ENCODE data around the gene PDSS2.
A peak's percentile ranks its signal among the peaks of the same experiment; 100 is the strongest.
"Not testable (repeated sequence)": the region's sequence is repeated elsewhere in the genome, so short reads cannot be mapped to it uniquely, and the experiment has no call there.

PDSS2 gene, protein sequence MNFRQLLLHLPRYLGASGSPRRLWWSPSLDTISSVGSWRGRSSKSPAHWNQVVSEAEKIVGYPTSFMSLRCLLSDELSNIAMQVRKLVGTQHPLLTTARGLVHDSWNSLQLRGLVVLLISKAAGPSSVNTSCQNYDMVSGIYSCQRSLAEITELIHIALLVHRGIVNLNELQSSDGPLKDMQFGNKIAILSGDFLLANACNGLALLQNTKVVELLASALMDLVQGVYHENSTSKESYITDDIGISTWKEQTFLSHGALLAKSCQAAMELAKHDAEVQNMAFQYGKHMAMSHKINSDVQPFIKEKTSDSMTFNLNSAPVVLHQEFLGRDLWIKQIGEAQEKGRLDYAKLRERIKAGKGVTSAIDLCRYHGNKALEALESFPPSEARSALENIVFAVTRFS

DNA sequence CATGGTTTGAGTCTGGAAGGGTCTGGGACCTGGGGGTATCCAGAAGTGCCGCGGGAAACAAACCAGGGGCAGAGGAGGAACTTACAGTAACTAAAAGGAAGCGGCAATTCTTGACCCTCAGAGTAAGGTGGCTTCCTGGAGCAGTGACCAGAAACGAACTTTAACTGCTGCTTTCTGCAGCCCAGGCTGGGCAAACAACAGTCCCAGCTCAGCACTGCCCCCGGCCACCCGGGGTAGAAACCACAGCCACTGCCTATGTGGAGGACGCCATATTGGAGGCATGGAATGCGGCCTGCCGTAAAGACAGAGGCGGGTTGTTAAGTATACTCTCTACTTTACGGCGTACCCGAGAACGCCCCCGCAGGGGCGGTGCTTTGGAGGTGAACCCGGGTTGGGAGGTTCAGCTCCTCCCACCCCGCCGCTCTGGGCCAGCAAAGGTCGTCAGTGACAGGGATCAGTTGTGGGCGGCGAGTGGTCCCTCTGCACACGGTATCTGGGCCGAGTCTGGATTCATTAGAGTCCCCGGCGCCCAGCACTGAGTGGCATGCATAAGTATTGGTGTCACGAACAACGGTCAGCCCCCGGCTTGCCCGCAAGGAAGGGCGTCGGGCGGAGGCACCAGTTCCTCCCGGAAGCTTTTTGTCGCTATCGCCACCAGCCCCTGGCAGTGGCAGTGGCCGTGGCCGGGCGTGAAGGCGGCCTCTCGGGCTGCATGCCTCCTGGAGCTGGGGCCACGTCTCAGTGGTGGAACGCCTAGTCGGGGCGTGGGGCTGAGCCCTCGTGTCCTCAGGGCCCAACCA, at the start of gene PDSS2:
TSS of gene PDSS2 (minus strand) at position 282 of the 800 bp plus-strand sequence. CDS start at position 3, 279 bp downstream.
- DNase-seq (ENCODE audit: low read depth): peak; percentile 97

DNA sequence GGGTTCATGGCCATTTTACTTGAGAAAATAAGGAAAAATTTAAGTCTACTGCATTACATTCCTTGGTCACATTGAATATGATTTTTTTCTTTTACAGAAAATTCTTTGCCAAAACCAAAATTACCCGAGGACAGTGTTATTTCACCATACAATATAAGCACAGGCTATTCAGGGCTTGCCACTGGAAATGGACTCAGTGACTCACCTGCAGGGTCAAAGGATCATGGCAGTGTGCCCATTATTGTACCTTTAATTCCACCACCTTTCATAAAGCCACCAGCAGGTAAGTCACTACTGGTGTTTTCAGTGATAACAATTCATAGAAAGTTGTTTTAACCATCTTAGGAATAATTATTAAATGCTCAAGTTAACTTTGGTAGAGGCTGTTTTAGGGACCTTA, 46.8 kb upstream of the PDSS2 start:
- DNase-seq (ENCODE audit: low read depth): no peak

DNA sequence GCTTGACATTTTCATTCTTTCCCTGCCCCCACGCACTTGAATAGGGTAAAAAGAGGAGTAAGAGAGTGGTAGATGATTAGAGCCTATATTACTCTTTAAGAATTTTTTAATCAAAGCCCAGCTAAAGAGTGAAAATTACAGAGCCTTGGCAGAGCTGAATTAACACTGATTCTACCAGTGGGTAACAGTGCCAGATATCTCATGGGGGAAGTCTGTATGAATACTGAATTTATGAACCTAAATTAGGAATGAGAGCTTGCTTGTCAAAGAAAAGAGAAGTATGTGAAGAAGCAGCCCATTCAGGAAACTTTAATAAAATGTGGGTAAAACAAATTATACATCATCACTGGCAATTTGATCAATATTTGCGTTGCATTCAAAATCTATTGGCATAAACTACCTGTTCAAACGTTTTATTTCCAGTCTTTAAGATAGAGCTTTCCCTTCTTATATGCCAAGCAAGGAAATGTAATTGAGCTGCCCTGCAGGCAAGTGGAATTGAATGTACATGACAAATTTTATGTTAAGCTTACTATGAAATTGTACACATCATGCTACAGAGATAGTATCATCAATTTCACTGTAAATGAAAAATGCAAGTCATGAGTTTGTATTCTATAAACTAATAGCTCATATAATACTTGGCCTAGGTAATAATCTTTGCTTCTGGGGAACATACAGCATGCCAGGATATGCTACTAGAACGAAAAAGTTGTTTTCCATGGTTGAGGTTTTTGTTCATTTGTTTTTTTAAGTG, 45.1 kb upstream of the PDSS2 start:
- no peak for DNase-seq (ENCODE audit: low read depth)

DNA sequence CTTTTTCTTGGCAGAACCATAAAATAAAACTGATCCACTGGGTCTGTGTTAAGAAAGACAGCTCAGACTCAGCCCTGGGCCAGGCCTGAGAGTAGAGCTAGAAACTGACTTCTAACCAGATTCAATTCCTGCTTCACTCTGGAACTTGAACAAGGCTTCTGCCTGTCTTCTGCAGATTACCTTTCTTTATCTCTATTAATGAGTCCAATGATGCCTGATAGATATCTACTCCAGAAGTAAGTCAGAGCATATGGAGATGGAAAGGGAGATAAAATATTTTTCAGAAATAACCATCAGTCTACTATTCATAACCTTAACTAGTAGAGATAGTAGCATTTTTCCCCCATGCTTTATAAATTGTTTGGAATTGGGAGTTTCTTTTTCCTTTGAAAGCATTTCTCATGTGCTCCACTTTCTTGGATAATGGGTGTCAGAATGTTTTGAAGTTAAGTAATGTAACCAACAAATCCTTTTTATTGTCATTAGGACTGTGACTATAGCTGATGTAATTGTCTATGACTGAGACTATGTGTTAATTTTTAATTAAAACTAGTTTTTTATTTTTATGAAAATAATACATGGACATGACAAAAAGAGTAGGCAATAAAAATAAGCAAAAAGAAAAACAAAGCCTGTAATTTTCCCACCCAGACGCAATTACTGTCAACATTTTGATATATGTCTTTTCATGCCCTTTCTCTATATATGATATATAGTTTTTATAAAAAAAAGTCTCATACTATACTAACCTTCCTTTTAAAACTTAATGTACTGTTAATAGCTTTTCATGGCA, 37.7 kb upstream of the PDSS2 start:
- DNase-seq (ENCODE audit: low read depth): no peak

DNA sequence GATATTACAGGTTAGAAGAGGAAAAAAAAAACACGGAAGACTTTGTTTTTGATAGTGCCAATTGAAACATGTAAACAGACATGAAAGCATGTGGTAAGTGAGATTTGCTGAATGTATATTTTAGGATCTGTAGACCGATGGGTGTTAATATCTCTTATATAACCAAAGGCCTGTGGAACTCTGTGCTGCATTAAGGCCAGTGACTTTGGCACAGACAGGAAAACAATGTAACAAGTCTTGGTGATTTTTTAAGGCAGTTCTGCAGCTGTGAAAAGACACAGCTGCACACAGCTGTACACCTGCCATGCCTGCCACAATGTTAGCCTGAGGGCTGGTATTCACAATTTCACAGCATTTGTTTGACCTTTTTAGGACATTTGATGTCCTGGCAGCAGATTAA, 36.6 kb upstream of the PDSS2 start:
- DNase-seq (ENCODE audit: low read depth): no peak

DNA sequence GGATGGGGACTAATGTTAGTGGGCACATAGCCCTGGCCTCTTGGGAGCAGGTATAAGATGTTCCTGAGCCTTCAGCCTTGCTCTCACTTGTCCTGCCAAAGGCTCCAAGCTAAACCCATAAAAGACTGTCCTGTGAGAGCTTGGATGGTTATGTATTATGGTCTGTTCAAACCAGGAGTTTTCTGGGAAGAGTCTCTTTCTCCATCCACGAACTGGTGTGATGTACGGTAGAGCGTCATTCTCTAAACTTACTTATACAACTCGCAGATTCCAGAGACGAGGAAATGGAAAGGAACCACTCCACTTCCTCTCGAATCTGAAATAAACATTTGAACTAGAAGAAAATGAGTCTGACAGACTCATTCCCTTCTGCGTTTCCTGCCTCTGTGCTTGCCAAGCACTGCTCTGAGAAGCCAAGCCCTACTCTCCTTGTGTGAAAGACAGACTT, 35.9 kb upstream of the PDSS2 start:
- DNase-seq (ENCODE audit: low read depth): no peak

DNA sequence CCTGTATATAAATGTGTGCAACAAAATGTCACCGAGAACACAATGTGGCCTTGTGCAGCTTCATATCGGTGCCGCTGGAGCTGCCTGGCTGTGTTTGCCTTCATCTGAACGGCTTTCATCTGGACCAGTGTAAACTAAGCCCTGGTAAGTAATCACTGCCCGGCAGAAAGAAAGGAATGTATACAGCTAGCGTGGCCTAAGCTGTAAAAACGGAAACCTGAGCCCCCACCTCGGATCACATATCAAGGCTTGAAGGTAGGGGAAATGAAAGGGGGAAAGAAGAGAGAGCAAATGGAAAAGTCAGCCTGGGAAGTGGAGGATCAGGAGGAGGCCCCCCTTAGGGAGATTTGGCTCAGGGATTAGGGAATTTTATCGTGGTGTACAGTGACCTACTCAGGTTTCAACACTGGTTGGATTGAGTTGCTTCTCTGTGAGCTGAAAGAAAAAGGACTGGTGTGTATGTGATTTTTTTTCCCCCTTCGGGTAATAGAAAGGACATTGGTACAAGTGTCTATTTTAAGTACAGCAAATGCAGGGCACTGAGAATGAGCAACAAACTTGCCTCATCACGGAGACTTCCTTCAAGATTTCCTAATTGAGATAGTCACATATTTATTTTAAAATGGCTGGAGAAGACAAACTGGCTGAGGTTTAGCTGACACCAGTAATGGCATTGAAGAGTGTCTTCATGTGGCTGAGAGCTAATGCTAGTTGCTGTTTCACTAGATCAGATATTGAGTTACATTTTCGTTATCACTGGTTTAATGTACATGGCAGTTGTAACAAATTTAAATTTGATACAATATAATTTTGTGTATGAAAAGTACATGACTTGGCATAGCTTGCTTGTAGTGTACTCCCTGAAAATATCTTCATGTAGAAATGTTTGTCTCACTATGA, 34.0 kb upstream of the PDSS2 start:
- DNase-seq (ENCODE audit: low read depth): no peak

DNA sequence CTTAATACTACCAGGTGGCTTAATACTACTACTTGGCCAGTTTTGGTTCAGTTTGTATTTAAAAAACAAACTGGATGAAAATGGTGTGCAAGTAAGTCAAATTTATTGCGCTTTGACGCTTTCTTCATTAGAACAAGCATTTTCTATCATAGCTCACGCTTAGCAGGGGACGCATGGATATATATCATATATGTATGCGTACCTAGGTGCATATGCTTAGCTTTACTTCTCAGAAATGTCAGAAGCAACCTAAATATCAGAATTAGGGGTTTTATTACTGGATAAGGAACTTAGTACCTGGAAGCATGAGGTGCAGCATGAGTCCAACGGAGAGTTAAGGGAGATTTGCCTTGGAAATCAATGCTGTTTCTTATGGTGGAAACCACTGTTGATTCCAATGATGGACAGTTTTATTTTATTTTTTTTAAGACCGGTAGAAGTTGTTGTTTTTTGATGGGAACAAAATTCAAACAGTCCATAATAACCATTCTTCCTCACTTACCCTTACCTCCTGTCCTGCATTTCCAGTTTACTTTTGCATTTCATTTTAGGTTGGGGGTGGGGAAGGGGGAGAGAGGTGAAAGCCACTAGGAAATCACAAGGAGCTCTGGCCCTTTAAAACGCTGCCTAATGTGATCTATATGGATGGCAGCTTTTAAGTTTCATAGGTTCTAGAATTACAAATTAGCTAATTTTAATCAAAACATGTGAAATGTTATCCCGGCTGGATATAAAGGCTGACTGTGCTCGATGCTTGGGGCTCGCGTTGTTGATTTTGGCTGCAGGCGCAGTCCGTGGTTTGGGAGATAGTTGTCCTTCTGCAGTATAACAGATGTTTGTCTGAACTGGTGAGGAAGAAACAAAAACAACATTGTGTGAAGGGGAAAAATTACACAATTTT, 32.6 kb upstream of the PDSS2 start:
- DNase-seq (ENCODE audit: low read depth): no peak

DNA sequence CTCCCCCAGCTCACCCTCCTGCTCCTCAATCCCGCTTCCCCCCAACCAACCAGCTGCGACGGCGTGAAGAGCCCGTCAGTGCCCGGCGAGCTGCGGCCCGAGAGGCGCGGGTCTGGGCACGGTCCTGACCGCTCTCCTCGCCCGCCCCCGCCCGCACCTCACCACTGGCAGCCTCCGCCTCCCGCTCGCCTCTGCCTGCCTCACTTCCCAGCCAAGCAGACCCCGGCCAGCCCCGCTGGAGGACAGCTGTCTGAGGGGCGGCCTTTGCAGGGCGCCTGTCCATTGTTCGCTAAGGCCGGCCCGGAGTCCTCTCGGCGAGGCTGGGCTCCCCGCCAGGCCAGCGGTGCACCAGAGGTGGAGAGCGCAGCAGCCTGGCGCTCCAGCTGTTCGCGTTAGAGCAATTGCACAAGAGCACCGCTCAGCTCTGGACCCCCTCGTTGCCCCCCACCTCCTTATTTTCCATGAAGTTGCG, 31.8 kb upstream of the PDSS2 start:
- DNase-seq (ENCODE audit: low read depth): no peak

DNA sequence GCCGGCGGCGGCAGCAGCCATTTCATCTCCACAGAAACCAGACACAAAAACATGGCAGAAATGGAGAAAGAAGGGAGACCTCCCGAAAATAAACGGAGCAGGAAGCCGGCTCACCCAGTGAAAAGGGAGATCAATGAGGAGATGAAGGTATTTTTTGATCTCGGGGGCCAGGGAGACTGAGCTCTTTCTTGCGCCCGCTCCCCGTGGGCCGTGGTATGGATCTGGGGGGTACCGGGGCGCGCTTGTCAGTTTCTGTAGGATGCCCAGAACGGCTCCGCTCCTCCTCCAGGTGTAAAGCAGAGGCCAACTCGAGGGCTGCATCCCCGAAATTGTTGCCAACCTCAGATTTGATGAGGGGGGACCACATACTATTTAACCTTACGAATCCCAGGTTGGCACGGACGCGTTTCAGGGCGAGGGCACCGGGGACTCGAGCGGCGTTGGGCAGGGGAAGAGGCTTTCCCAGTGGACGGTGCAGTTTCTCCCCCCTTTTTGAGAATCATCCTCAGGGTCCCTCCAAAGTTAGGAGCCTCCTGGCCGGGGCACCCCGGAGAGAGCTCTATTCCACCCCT, 31.3 kb upstream of the PDSS2 start:
- DNase-seq (ENCODE audit: low read depth): no peak

DNA sequence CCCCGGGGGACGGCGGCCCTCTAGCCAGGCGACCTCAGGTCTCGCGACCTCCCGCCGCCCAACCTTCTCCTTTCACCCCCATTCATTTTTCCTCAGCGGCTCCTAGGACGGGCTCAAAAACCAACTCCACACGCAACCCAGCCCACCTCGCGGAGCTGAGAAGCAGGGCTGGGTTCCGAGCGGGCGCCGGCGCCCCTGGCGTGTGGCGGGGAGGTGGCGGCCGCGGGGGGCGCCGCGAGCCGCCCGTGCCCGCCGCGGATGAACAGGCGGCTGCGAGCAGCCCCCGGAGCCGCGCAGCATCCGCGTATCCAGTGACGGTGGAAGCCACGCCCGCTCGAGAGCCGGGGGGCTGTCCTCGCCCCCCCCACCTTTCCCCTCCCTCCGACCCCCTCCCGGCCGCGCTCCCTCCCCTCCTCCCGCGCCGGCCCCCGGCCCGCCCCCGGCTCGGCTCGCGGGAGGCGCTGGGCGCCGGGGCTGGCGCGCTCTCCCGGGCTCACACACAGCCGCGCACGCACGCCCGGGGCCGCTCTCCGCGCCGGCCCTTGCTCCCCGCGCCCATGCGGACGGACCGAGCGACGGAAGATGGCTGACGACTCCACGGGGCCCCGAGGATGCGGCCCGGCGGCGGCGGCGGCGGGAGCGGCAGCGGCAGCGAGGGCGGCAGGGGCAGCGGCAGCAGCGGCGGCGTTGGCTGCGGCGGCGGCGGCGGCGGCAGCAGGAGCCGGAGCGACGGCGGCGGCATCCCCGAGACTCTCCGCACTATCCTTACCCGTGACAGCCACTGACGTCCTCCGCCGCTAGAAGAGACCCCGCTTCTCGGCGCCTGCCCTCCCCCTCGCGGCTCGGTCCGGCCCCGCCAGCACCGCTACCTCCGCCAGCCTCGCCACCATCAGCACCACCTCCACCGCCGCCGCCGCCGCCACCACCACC, 30.5 kb upstream of the PDSS2 start, which contains the start of gene SOBP:
TSS of gene SOBP (plus strand) at position 482 of the 930 bp plus-strand sequence. CDS start 500 bp downstream, outside the sequence.
- no peak for DNase-seq (ENCODE audit: low read depth)

DNA sequence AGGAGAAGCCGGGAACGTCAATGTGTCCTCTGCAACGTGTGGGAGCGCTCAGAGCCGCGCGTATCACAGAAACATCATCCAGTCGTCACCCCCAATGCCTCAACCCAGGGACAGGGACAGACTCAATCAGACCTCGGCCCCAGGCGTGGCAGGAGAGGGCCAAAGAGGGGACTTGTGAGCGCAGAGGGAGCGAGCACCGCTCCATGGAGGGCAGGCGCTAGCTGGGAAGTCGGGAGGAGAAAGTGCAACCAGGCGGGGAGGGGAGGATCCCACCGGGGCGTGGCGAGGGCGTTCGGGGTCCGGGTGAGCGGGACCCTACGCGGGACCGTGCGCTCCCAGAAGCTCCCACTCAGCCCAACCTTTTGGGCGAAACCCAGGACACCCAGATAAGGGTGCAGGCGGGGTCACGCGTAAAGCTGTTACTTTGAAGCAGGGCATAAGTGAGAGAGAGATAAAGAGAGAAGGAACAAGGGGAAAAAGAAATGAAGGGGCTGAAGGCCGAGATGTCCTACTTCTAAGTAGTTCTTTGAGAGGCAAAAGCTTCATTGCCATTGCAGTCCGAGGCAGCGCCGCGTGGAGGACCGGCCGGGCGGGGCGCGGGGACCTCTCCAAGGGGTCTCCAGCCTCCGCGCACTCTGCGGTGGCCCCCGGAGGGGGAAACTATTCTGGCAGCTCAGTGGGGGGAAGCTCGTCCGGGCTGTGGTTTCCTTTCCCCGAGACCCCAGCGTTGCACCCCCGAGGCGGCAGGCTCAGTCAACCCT, 29.7 kb upstream of the PDSS2 start:
- no peak for DNase-seq (ENCODE audit: low read depth)

DNA sequence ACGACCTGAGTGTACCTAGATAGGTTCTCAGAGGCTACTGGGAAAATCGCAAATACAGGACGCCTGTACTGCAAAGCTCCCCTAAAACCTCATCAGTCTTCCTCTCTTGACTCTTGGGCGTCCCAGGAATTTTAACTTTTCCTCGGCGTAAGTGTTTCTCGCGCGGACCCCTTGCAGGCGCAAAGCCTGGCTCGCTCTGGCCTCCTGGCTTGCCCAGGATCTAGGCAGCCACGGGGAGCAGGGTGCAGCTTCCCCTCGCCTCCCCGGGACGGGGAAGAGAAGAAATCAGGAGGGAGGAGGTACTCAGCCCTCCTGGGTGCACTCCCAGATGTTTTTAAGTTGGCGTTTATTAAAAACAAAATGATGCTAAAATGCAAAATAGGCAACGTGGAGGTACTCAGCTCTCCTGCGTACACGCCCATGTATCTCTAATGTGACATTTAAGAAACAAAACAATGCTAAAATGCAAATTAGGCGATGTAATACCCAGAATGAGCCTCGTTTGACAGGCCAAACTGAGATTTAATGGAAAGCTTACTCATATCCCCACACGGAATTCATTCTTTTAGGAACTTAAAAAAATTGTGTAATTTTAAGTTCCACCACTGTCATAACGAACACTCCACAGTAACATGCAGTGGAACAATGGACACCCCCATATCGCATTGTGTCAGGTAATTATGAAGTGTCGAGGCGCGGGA, 29.0 kb upstream of the PDSS2 start:
- DNase-seq (ENCODE audit: low read depth): no peak

DNA sequence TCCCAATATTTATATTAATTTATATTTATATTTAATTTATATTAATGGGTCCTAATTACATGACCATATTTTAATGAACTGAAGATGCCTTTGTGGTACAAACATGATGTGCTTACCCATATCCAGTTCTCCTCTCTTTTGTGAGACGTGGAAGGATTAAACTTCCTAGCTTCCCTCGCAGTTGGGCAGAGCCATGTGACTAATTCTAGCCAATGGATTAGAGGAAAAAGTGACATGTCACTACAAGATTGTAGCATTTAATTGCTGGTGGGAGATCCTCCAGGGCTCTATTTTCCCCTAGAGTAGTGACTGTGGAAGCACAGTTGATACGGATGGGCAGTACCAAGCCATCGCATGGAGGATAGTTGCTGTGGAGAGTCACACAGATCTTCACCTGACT, 25.8 kb upstream of the PDSS2 start:
- DNase-seq (ENCODE audit: low read depth): no peak

DNA sequence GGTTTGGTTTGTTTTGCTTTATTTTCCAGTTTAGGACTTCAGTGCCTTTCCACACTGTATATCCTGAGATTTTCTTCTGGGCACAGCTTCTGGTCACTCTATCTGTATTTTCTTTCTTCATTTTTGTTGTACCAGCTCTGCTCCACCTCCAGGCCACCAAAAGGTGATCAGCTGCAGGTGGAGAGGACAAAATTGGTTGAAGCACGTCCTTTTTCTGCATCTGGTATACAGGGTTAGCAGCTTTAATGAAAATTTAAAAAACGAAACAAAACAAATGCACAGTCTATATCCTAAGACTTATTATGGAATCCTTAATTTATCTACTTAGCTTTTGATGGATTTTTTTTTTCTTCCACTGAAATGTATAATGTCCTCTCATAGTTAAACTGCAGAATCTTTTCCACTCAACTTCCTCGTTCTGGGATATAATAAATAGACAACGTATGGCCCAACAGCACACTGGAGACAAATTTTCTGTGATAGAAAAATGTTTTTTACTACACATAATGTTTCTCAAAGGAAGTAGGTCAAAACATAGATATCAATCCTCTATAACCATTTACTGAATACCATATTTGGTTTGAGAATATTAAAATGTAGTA, 19.8 kb upstream of the PDSS2 start:
- DNase-seq (ENCODE audit: low read depth): no peak

DNA sequence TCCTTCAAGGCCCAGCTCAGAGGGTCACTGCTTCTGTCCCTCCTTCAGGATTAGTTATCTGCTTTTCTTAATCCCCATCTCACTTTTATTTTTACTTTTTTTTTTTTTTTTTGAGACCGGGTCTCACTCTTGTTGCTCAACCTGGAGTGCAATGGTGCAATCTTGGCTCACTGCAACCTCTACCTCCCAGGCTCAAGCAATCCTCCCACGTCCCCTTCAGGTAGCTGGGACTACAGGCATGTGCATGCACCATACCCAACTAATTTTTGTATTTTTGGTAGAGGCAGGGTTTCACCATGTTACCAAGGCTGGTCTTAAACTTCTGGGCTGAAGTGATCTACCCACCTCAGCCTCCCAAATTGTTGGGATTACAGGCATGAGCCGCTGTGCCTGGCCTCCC, 16.5 kb upstream of the PDSS2 start:
- DNase-seq (ENCODE audit: low read depth): not testable (repeated sequence)

Data from stimulated activated CD8-positive, alpha-beta memory T cell treated with anti-CD3 and anti-CD28 coated beads, Interleukin-12 subunit alpha, Interleukin-12 subunit beta, amount 100 ng/mL, for 1 hour (primary cell).